C1 segment of cervical spinal cord (tissue), 14 donors: ENCODE measurements around the gene DHRS4.
A peak's percentile ranks its signal among the peaks of the same experiment; 100 is the strongest.
"Not testable (repeated sequence)": the region's sequence is repeated elsewhere in the genome, so short reads cannot be mapped to it uniquely, and the experiment has no call there.

Experiments
- DNase-seq, 14 donors: peaks; one replicate each; lab custom pipeline; 2025; lab: John Stamatoyannopoulos, UW

Gene DHRS4

DNA sequence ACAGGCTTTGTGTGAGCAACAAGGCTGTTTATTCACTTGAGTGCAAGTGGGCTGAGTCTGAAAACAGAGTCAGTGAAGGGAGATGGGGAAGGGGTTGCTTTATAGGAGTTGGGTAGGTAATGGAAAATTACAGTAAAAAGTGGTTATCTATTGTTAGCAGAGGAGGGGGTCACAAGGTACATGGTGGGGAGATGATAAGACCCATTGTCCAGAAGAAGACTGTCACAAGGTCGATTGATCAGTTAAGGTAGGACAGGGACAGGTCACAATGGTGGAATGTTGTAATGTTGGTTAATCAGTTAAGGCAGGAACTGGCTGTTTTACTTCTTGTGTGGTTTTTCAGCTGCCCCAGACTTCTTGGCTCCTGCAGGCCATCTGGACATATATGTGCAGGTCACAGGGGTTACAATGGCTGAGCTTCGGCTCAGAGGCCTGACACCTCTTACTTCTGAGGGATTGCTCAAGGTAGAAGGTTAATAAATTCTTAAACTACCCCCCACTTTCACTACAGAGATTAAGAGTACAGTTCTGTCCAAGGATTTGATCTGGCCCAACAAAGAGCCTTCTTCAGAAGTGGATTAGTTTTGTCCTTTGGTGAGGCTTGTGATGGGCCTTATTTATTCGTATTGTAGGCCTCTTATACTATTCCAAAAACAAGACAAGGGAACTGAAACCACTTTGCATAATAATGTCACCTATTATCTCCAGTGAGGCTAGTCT, 13.8 kb upstream of the DHRS4 start:
- no peak for DNase-seq

DNA sequence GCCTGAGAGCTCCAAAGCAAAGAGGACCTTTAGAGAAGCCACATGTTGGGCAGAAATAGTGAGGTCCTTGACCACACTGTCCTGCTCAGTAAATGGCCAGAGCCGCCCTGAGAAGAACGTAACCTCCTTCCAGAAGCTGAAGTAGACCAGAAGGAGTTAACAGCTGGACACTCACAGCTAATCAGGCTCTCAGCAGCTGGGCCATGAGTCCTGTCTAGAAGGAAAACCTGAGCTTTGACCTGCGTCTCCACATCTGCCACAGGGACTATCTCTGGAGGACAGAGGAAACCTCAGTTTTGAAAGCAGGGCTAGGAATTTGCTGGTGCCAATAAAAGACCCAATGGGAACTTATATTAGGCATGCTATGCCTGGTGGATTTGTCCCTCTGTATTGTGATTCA, 12.3 kb upstream of the DHRS4 start:
- no peak for DNase-seq

DNA sequence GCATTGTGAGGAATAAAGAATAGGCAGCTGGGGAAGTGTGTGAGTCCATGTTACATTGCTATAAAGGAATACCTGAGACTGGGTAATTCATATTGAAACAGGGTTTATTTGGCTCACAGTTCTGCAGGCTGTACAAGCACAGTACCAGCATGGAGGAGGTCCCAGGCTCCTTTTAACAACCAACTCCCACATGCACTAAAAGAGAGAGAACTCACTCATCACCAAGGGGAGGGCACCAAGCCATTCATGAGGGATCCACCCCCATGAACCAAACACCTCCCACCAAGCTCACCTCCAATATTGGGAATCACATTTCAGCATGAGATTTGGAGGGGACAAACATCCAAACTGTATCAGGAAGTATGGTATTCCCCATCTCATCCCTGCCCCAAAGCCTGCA, 11.9 kb upstream of the DHRS4 start:
- no peak for DNase-seq

DNA sequence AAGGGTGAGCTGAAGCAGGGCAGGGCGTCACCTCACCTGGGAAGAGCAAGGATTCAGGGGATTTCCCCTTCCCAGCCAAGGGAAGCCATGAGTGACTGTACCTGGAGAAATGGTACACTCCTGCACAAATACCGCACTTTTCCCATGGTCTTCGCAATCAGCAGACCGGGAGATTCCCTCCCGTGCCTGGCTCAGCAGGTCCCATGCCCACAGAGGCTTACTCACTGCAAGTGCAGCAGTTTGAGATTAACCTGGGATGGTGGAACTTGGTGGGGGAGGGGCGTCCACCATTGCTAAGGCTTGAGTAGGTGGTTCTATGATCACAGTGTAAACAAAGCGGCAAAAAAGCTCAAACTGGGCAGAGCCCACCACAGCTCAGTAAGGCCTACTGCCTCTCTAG, 11.0 kb upstream of the DHRS4 start:
- no peak for DNase-seq

DNA sequence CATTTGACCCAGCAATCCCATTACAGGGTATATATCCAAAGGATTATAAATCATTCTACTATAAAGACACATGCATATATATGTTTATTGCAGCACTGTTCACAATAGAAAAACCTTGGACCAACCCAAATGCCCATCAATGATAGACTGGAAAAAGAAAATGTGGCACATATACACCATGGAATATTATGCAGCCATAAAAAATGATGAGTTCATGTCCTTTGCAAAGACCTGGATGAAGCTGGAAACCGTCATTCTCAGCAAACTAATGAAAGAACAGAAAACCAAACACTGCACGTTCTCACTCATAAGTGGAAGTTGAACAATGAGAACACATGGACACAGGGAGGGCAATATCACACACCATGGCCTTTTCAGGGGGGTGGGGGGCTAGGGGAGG, 4.5 kb upstream of the DHRS4 start:
- DNase-seq, result not testable (repeated sequence)

DNA sequence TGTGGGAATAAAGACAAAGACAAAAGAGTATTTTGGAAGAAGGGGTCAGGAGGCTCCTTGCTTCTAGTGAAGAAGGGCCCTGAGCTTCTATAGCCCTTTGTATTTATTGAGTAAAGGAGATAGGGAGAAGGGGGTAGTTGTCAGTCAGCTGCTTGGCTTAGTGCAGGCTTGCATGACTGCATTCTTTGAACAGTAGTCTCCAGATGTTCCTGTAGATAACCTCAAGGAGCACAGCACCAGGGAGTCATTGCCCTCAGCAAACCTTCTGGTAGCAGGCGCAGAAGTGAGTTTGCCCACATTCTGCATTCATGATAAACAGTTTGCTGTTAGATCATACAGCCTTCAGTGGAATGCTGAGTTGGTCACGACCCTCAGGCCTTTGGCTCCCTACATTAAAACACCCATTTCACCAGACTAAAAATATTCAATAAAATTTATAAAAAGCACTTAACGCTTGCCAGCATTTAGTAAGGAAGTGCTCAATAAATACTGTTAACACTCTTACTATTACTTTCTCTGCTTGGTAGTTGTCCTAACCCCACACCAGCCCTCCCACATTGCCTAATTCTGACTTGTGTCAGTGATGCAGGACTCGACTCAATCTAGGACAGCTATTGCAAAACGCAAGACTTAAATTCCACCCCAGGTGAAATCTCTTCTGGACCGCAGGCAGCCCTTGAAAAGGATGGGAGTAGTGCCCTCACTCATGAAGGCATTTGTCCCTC, 3.0 kb upstream of the DHRS4 start:
- no peak for DNase-seq

DNA sequence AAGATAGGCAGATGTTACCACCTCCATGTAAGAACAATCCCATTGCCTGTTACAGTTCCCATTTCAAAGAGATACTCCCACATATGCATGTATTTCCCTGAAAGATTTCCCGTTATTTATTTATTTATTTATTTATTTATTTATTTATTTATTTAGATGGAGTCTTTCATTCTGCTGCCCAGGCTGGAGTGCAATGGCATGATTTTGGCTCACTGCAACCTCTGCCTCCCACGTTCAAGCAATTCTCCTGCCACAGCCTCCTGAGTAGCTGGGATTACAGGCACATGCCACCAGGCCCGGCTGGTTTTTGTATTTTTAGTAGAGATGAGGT, 2.5 kb upstream of the DHRS4 start:
- DNase-seq, result not testable (repeated sequence)

DNA sequence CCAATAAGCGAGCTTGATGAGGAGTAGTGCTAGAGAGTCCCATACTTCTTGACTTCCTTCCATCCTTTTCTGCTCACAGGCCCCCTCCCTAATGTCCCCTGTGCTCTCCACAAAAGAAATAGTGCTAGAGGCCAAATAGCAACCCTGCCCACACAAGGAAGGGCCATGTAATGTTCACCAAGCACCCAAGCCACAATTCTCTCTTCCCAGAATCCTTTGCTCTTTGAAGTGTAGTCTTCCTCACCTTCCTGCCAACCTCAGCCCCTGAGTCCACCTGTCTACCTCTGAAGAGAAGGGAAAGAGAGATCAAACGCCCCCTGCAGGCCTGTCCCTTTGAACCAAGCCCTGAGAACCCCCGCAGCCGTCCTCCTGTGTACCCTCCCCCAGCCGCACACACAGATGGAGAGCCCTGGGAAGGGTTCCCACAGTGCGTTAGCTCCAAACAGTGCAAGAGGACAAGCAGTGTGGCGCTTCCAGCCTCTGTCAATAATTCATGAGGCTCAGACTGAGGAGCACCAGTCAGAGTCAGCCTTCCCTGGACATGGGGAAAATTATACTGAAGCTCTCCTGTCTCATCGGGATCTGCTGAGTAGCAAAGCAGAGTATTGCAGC, 1.9 kb upstream of the DHRS4 start:
- peak in 6 of 14 donors; percentile 2 to 38 (median 21) for DNase-seq

DNA sequence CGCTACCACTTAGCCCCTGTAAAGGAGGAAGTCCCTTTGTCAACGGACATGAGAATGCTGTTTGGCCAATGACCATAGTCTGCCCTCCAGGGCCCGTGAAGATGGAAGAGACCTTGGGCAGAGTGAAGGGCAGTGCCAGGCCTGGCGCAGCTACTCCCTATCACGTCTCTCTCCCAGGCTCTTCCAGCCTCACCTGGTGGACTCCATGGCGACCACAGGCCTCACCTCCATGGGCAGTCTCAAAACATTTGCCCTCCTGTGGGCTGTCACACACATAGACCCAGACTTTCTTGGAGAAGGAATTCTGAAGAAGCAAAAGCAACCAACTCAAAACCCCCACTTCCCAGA, 480 bp upstream of the DHRS4 start:
- DNase-seq, result peak in 1 of 14 donors; percentile 44

DNA sequence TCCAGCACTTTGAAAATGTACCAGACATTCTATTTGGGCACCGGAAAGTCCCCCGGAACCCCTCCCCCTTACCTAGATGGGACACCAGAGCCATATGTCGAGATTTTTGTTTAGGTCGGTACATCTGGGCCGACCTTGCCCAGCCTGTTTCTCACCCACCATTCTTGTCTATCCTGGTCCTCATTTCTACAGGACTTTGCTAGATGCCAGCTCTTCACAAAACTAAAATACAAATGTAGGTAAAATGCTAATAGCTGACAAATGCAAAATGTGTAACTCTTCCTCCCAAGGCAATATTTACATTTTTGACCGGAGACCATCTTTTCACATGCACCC, 677 bp downstream of the DHRS4 start:
- DNase-seq, result not testable (repeated sequence)

DNA sequence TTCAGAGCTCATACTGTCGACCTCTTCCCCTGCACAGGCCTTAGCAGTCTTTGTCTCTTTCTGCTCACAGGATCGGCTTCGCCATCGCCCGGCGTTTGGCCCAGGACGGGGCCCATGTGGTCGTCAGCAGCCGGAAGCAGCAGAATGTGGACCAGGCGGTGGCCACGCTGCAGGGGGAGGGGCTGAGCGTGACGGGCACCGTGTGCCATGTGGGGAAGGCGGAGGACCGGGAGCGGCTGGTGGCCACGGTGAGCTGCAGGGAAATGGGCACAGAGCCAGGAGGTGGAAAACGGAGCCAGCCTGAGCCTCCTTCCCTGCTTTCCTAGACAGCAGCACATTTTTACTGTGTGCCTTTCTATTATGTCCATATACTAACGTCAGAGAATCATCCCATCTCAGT, 1.4 kb downstream of the DHRS4 start:
- peak in 4 of 14 donors; percentile 2 to 14 (median 8) for DNase-seq

DNA sequence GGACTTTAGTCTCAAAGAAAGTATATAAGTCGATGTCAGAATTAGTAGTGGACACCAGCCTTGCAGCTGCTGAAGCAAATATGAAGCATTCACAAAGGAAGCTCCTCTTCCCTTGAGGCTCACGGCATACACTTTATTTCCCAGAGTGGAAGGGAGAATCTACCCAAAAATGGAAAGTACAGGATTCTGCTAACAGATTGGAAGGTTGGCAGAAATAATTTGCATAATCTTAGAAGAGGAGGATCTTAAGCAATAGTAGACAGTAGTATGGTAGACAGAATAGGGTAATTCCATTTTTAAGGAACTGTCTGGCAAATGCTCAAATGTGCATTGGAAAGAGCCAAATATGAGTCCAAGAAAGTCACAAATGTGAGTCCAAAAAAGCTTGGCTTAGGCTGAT, 2.2 kb downstream of the DHRS4 start:
- DNase-seq, result not testable (repeated sequence)

DNA sequence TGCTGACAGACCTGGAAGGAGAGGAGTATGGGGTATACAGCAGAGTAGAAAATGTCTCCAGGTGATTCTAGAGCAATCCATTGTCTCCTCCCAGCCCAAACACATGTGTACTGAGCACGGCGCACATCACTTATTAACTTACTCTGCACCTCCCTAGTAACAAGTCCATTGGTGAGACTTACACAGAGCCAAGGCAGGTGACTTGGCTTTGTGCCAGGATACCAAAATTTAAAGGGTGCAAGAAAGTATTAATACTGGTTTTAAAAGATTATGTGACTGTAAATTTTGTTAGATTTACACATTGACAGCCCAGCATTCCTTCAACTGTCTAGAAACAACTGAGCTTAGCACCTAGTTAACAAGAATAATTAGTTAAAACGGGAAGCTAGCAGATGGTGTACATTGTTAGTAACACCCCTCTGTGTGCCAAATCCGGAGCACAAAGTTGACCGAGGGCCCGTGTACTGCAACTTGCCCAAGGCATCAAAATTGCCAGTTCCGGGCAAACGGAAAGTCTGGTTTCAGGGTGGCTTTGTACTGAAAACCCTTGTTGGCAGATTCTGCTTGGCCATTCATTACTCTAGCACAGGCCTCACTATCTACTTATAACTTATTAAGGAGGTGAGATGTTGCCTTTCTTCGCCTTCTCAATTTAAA, 4.5 kb downstream of the DHRS4 start:
- DNase-seq, result not testable (repeated sequence)

DNA sequence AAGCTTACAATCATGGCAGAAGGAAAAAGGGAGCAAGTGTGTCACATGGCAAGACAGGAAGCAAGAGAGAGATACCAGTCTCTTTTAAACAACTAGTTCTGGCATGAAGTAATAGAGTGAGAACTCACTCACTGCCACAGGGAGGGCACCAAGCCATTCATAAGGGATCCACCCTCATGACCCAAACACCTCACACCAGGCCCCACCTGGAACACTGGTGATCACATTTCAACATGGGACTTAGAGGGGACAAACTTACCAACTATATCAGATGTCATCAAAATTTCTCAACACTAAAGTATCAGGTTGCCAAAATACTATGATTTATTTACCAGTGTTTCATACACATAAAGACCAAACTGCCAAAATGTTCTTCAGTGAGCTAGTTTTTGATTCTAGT, 7.3 kb downstream of the DHRS4 start:
- DNase-seq, result not testable (repeated sequence)

DNA sequence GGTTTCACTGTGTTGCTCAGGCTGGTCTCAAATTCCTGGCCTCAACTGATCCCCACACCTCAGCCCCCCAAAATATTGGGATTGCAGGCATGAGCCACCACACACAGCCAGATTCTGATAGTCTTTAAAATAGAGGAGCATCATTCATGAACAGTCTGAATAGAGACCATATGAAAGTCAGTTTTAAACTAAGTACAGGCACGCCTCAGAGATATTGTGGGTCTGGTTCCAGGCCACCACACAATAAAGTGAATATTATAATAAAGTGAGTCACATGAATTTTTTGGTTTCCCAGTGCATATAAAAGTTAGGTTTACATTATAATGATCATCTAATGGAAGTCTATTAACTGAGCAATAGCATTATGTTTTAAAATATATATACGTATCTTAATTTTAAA, 8.1 kb downstream of the DHRS4 start:
- not testable (repeated sequence) for DNase-seq

DNA sequence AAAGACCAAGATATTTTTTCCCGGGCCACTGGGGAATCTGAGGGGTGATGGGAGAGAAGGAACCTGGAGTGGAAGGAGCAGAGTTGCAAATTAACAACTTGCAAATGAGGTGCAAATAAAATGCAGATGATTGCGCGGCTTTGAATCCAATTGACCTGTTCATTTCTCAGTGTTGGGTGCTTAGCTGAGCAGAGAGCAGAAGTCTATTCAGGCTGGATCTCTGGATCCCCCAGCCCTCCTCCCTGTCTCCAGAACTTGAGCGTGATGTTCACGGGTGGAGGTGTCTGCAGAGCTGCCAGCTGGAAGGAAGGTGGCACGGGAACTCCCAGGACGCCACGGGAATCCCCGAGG, 15.5 kb downstream of the DHRS4 start:
- DNase-seq, result not testable (repeated sequence)

DNA sequence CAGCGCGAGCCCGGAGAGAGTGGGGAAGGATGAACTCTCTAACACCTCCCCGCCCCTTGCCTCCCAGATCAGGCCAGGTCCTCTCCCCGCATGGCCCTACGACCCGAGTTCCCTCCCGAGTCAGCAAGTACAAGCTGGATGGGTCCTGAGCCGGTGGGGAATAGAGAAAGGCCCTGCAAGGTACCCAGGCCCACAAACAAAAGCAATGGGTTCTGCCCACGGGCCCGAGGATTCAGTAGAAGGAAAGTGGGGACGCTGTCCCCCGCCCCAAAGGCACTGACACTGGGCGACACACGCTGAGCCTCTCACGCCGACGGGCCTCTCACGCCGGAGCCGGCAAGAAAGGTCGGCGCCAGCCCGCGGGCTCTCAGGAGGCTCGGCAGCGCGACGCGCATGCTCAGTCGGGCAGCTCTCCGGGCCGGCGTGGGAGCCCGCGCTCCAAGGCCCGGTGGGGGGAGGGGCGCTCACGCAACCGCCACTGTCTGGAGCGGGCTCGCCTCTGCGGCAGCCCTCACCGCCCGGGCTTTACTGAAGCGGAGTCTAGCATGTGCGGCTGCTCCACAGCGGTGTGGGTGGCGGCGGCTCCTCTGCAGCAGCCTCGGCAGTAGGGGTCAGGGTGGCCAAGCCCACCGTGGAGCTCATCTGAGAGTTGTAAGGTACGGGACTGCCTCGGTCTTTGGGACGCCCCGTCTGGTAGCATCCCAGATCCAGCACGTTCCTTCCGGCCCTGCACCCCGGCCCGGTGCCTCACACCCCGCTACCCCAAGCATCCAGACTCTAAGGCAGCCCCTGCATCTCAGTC, 16.1 kb downstream of the DHRS4 start:
- peak in 8 of 14 donors; percentile 16 to 57 (median 30) for DNase-seq

DNA sequence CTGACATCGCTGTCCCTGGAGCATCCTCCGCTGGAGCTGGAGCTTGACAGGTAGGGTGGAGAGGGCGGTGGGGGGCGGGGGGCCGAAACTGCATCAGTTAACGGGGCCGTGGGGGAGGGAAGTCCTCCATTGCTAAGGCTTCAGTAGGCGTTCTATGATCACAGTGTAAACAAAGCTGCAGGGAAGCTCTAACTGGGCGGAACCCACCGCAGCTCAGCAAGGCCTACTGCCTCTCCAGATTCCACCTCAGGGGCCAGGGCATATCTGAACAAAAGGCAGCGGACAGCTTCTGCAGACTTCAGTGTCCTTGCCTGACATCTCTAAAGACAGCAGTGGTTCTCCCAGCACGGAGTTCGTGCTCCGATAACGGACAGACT, 16.7 kb downstream of the DHRS4 start:
- not testable (repeated sequence) for DNase-seq

DNA sequence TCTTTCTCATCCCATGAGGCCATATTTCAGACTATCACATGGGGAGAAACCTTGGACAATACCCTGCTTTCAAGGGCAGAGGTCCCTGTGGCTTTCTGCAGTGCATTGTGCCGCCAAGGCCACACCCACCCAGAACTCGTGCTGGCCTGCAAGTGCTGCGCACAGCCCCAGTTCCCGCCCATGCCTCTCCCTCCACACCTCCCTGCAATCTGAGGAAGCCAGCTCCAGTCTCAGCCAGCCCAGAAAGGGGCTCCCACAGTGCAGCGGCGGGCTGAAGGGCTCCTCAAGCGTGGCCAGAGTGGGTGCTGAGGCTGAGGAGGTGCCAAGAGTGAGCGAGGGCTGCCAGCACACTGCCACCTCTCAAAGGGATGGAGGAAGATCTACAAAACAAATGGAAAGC, 19.6 kb downstream of the DHRS4 start:
- DNase-seq, result not testable (repeated sequence)

DNA sequence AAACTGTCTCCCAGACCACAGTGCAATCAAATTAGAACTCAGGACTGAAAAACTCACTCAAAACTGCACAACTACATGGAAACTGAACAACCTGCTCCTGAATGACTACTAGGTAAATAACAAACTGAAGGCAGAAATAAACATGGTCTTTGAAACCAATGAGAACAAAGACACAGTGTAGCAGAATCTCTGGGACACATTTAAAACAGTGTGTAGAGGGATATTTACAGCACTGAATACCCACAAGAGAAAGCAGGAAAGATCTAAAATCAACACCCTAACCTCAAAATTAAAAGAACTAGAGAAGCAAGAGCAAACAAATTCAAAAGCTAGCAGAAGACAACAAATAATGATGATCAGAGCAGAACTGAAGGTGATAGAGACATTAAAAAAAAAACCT, 20.5 kb downstream of the DHRS4 start:
- DNase-seq, result not testable (repeated sequence)

DNA sequence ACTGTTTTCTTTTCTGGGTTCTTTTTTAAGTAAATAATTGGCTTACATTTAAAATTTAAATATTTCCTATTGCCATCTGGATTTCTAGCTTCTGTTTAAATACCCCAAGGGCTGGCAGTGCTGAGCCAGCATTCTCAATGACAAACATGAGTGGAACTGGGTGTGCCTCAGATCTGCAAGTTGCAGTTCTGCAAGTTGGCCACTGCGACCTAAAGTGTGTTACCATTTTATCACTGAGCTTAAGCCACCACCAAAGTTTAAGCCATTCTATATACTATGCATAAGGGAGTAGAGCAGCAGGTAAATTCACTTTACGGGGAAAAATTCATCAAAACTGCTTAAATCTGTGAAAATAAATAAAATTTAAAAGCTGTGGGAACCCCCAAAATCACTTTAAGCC, 23.6 kb downstream of the DHRS4 start:
- not testable (repeated sequence) for DNase-seq
